GM23338 (cell line): ENCODE data around the gene FTO. TPM values are rescaled to one million over a fixed set of nuclear protein-coding genes. Genes with fewer than 3 reads are reported as not detected.

Experiments used
- ATAC-seq: fragments of 200-7000 bp; cut with Tn5 transposase; 3 replicates; pipeline ENCODE4 v1.9.1; 2020
- DNase-seq: peaks from one replicate; pipeline ENCODE4 v3.0.0-alpha.2; 2015; ENCODE audit warnings: low spot score
- H2AFZ ChIP-seq: fragments of 200-600 bp; sonication (generic); 2 replicates; pipeline ENCODE4 v1.8.0; 2016; ENCODE audit warnings: antibody characterized with exemption, mild to moderate bottlenecking, moderate library complexity
- H3F3A ChIP-seq: fragments of 200-600 bp; sonication (generic); replicated peaks from 2 replicates; pipeline ENCODE4 v1.8.0; 2017; ENCODE audit warnings: antibody characterized with exemption, mixed run types, low read depth
- H3K27ac ChIP-seq: fragments of 200-600 bp; sonication (generic); 2 replicates; pipeline ENCODE4 v1.6.1; 2016; ENCODE audit warnings: low read depth
- H3K27me3 ChIP-seq: fragments of 200-600 bp; sonication (generic); 2 replicates; pipeline ENCODE4 v1.8.0; 2016; ENCODE audit warnings: mild to moderate bottlenecking, mixed run types, moderate library complexity; ENCODE audit not compliant: insufficient read depth
- H3K36me3 ChIP-seq: fragments of 200-600 bp; sonication (generic); 2 replicates; pipeline ENCODE4 v1.8.0; 2016; ENCODE audit warnings: mild to moderate bottlenecking; ENCODE audit not compliant: insufficient read depth
- H3K4me1 ChIP-seq: fragments of 200-600 bp; sonication (generic); 2 replicates; pipeline ENCODE4 v1.8.0; 2016; ENCODE audit warnings: mild to moderate bottlenecking, moderate library complexity; ENCODE audit not compliant: insufficient read depth
- H3K4me2 ChIP-seq: fragments of 200-600 bp; sonication (generic); 2 replicates; pipeline ENCODE4 v1.7.1; 2017; ENCODE audit warnings: mixed run types
- H3K4me3 ChIP-seq: fragments of 200-600 bp; sonication (generic); 2 replicates; pipeline ENCODE4 v1.6.1; 2016; ENCODE audit warnings: mixed run types
- H3K79me2 ChIP-seq: fragments of 200-600 bp; sonication (generic); replicated peaks from 2 replicates; pipeline ENCODE4 v1.8.0; 2017; ENCODE audit warnings: mild to moderate bottlenecking; ENCODE audit not compliant: insufficient read depth
- H3K9me2 ChIP-seq: fragments of 200-600 bp; sonication (generic); 2 replicates; pipeline ENCODE4 v1.8.0; 2017; ENCODE audit not compliant: insufficient read depth
- H4K20me1 ChIP-seq: fragments of 200-600 bp; sonication (generic); replicated peaks from 2 replicates; pipeline ENCODE4 v1.8.0; 2017; ENCODE audit warnings: mild to moderate bottlenecking; ENCODE audit not compliant: insufficient read depth
- H3K27ac Mint-ChIP-seq: 2 replicates; pipeline ENCODE4 v1.8.0; 2020; ENCODE audit warnings: inconsistent platforms, mild to moderate bottlenecking, moderate library complexity, mixed read lengths
- H3K27me3 Mint-ChIP-seq: 3 replicates; pipeline ENCODE4 v1.8.0; 2022; ENCODE audit warnings: low read depth, mild to moderate bottlenecking, moderate library complexity, mixed read lengths, inconsistent platforms; ENCODE audit not compliant: insufficient read depth, poor library complexity
- H3K36me3 Mint-ChIP-seq: 3 replicates; pipeline ENCODE4 v1.8.0; 2021; ENCODE audit warnings: low read depth, mild to moderate bottlenecking, inconsistent platforms, moderate library complexity, mixed read lengths
- H3K4me1 Mint-ChIP-seq: 3 replicates; pipeline ENCODE4 v1.8.0; 2020; ENCODE audit warnings: mild to moderate bottlenecking, inconsistent platforms, mixed read lengths
- H3K4me3 Mint-ChIP-seq: 3 replicates; pipeline ENCODE4 v1.8.0; 2021; ENCODE audit warnings: moderate library complexity, mild to moderate bottlenecking, inconsistent platforms, mixed read lengths
- H3K9me3 Mint-ChIP-seq: 3 replicates; pipeline ENCODE4 v1.8.0; 2020; ENCODE audit warnings: moderate library complexity, mild to moderate bottlenecking, inconsistent platforms, mixed read lengths
- CREB1 ChIP-seq: fragments of 250-450 bp; sonication (Bioruptor Pico); IDR thresholded peaks from 2 replicates; pipeline ENCODE4 v1.5.0; 2020; ENCODE audit warnings: low read depth, mild to moderate bottlenecking, moderate library complexity
- CTCF ChIP-seq, 2 experiments: fragments of 200-600 bp in 1 of 2; sonication (generic) in 1 of 2; conservative IDR thresholded peaks; 2 replicates each; pipeline versions ENCODE4 v1.5.1 to v1.6.1; 2016 to 2017; ENCODE audit warnings: antibody characterized with exemption in 2 of 2, low read depth in 2 of 2, mild to moderate bottlenecking in 2 of 2, moderate library complexity in 1 of 2
- ETS1 ChIP-seq: IDR thresholded peaks from 2 replicates; pipeline ENCODE4 v1.6.1; 2016; ENCODE audit warnings: antibody characterized with exemption
- EZH2 ChIP-seq: fragments of 200-600 bp; sonication (generic); IDR thresholded peaks from one replicate; pipeline ENCODE4 v1.8.0; 2017; ENCODE audit warnings: antibody characterized with exemption, mild to moderate bottlenecking, low read depth; ENCODE audit not compliant: unreplicated experiment
- EZH2phosphoT487 ChIP-seq: fragments of 200-600 bp; sonication (generic); IDR thresholded peaks from one replicate; pipeline ENCODE4 v1.8.1; 2018; ENCODE audit warnings: antibody characterized with exemption; ENCODE audit not compliant: unreplicated experiment
- JUNB ChIP-seq: IDR thresholded peaks from one replicate; pipeline ENCODE4 v1.6.1; 2016; ENCODE audit warnings: antibody characterized with exemption; ENCODE audit not compliant: unreplicated experiment
- NANOG ChIP-seq: IDR thresholded peaks from 2 replicates; pipeline ENCODE4 v1.6.1; 2016; ENCODE audit warnings: antibody characterized with exemption, borderline replicate concordance
- POLR2AphosphoS5 ChIP-seq: IDR thresholded peaks from 2 replicates; pipeline ENCODE4 v1.6.1; 2016; ENCODE audit warnings: antibody characterized with exemption, low read depth
- REST ChIP-seq: IDR thresholded peaks from one replicate; pipeline ENCODE4 v1.6.1; 2018; ENCODE audit warnings: antibody characterized with exemption; ENCODE audit not compliant: unreplicated experiment
- STAT1 ChIP-seq: IDR thresholded peaks from one replicate; pipeline ENCODE4 v1.6.1; 2016; ENCODE audit warnings: antibody characterized with exemption; ENCODE audit not compliant: unreplicated experiment
- ZNF114 ChIP-seq: fragments of 250-450 bp; sonication (Bioruptor Pico); IDR thresholded peaks from 2 replicates; pipeline ENCODE4 v1.5.0; 2020; ENCODE audit warnings: mild to moderate bottlenecking, moderate library complexity
- ZNF331 ChIP-seq: fragments of 250-450 bp; sonication (Bioruptor Pico); IDR thresholded peaks from 2 replicates; pipeline ENCODE4 v1.5.0; 2020; ENCODE audit warnings: low read depth, mild to moderate bottlenecking, moderate library complexity
- ZNF462 ChIP-seq: fragments of 250-450 bp; sonication (Bioruptor Pico); IDR thresholded peaks from 2 replicates; pipeline ENCODE4 v1.5.0; 2020; ENCODE audit warnings: mild to moderate bottlenecking, moderate library complexity
- polyA plus RNA-seq: library from polyadenylated mRNA; unstranded; fragments of >200 nt; fragmentation: Nextera tagmentation; extraction: Ambion mirVana; gene quantifications from 2 replicates; pipeline ENCODE4 v1.2.1, GENCODE V29; 2016
- total RNA-seq: library from RNA; depleted of rRNA; stranded (reverse); fragments of >200 nt; shearing (Covaris generic); gene quantifications from 2 replicates; pipeline ENCODE4 v1.2.3, GENCODE V29; 2014

FTO gene
- total and polyA plus RNA-seq, 2 experiments from 2014 or later: 17.7 to 69.6 TPM

- H3K79me2 ChIP-seq: peaks cover 63% of the 10 kb centered on the region
- H3K27me3 ChIP-seq: no peaks in the 10 kb centered on the region
- Mint-ChIP-seq H3K36me3 (no peaks in the 10 kb centered on the region), H3K4me1 (peaks cover 16% of the 10 kb centered on the region), H3K27me3 (no peaks in the 10 kb centered on the region), H3K27ac (no peak overlapping the region), H3K4me3 (no peak overlapping the region), H3K9me3 (no peaks in the 10 kb centered on the region)
- H4K20me1 ChIP-seq: no peaks in the 10 kb centered on the region
- peaks cover 13% of the 10 kb centered on the region; the same call in 1 of the 2 replicates for H3K4me1 ChIP-seq
- DNase-seq (no peak), ATAC-seq (no peak)
- no peak overlapping the region for H3K4me3 ChIP-seq
- no peaks in the 10 kb centered on the region for H3K9me2 ChIP-seq
- H3K36me3 ChIP-seq: no peaks in the 10 kb centered on the region
- no peaks in the 10 kb centered on the region for H3F3A ChIP-seq
- no peak for TF ChIP-seq ZNF331
- no peak for TF ChIP-seq EZH2phosphoT487
- no peak for TF ChIP-seq ZNF114
- no peak for TF ChIP-seq REST
- no peak for TF ChIP-seq JUNB
- no peak for TF ChIP-seq CREB1 (CRISPR knock-in tag)
- no peak for TF ChIP-seq CTCF (conservative IDR thresholded peaks at IDR 0.05; ENCODE audit: low read depth in 2 of 2)
- no peak for TF ChIP-seq ETS1
- TF ChIP-seq POLR2AphosphoS5: no peak
- no peak for TF ChIP-seq STAT1
- TF ChIP-seq NANOG: no peak
- TF ChIP-seq EZH2: no peak
- no peak for TF ChIP-seq ZNF462 (CRISPR knock-in tag)
- H3K27ac ChIP-seq: no peak overlapping the region
- H2AFZ ChIP-seq: no peak overlapping the region
- H3K4me2 ChIP-seq: 0 out of 2 replicates have a peak overlapping the region, but pooled peaks have one; percentile 40
Measured at GRCh38 chr16:53715023-53715384, 11.0 kb downstream of the FTO start.
